PC-3 (cell line): Measurements from ENCODE around the gene COX7A2. TPM values are rescaled to one million over a fixed set of nuclear protein-coding genes. Genes with fewer than 3 reads are reported as not detected.

ENCODE experiments used
- ATAC-seq: fragments of 200-7000 bp; cut with Tn5 transposase; 2 replicates; pipeline ENCODE4 v1.9.1; 2020; ENCODE audit warnings: mild to moderate bottlenecking, moderate library complexity
- BruUV-seq: library from RNA; stranded (reverse); fragments of 400-500 nt; replicated peaks from 2 replicates; lab custom pipeline; 2021; lab: Mats Ljungman, UMichigan
- CTCF ChIA-PET: fragments of 300-600 bp; sonication (Branson Sonifier 250); formaldehyde crosslinking; loops from one replicate; lab custom pipeline; 2022; ENCODE audit warnings: antibody characterized with exemption; lab: Charles Lee
- POLR2A ChIA-PET: fragments of 300-600 bp; sonication (Branson Sonifier 250); formaldehyde crosslinking; loops from one replicate; lab custom pipeline; 2022; ENCODE audit warnings: antibody characterized with exemption; ENCODE audit not compliant: unreplicated experiment; lab: Charles Lee
- DNase-seq: peaks from one replicate; pipeline ENCODE4 v3.0.0-alpha.2; 2015
- H2AFZ ChIP-seq: fragments of 300-600 bp; sonication (generic); 2 replicates; pipeline ENCODE4 v1.6.0; 2016; ENCODE audit warnings: antibody characterized with exemption, low read length
- H3F3A ChIP-seq: fragments of 300-600 bp; sonication (generic); one replicate; pipeline ENCODE4 v1.6.0; 2017; ENCODE audit warnings: antibody characterized with exemption, low read length, control low read depth, mild to moderate bottlenecking; ENCODE audit not compliant: unreplicated experiment
- H3K27ac ChIP-seq: fragments of 300-600 bp; sonication (generic); 2 replicates; pipeline ENCODE4 v1.5.1; 2016; ENCODE audit warnings: mild to moderate bottlenecking, low read length
- H3K27me3 ChIP-seq: fragments of 300-600 bp; sonication (generic); 2 replicates; pipeline ENCODE4 v1.6.1; 2016; ENCODE audit warnings: low read length, mixed read lengths
- H3K36me3 ChIP-seq: fragments of 300-600 bp; sonication (generic); 2 replicates; pipeline ENCODE4 v1.6.1; 2016; ENCODE audit warnings: low read depth, mixed run types, low read length, mixed read lengths
- H3K4me1 ChIP-seq: fragments of 300-600 bp; sonication (generic); 2 replicates; pipeline ENCODE4 v1.5.1; 2016; ENCODE audit warnings: low read length; ENCODE audit not compliant: insufficient read depth
- H3K4me2 ChIP-seq: fragments of 300-600 bp; sonication (generic); 2 replicates; pipeline ENCODE4 v1.6.0; 2016; ENCODE audit warnings: low read length
- H3K4me3 ChIP-seq: fragments of 300-600 bp; sonication (generic); 2 replicates; pipeline ENCODE4 v1.5.1; 2016; ENCODE audit warnings: mild to moderate bottlenecking, low read length, mixed read lengths
- H3K79me2 ChIP-seq: fragments of 300-600 bp; sonication (generic); 2 replicates; pipeline ENCODE4 v1.6.1; 2017; ENCODE audit warnings: low read length, mixed read lengths
- H3K9ac ChIP-seq: fragments of 300-600 bp; sonication (generic); 2 replicates; pipeline ENCODE4 v1.6.0; 2016; ENCODE audit warnings: mild to moderate bottlenecking, low read length
- H3K9me2 ChIP-seq: fragments of 300-600 bp; sonication (generic); replicated peaks from 2 replicates; pipeline ENCODE4 v1.6.1; 2016; ENCODE audit warnings: mixed run types, low read length, mixed read lengths
- H3K9me3 ChIP-seq: fragments of 300-600 bp; sonication (generic); 2 replicates; pipeline ENCODE4 v1.6.1; 2016; ENCODE audit warnings: low read length, mixed read lengths
- H4K20me1 ChIP-seq: fragments of 300-600 bp; sonication (generic); 2 replicates; pipeline ENCODE4 v1.6.1; 2016; ENCODE audit warnings: low read length, mixed read lengths
- CTCF ChIP-seq: fragments of 300-600 bp; sonication (generic); conservative IDR thresholded peaks from 2 replicates; pipeline ENCODE4 v1.5.1; 2017; ENCODE audit warnings: antibody characterized with exemption, low read depth, mild to moderate bottlenecking, low read length
- EZH2 ChIP-seq: fragments of 300-600 bp; sonication (generic); IDR thresholded peaks from one replicate; pipeline ENCODE4 v1.6.1; 2017; ENCODE audit warnings: antibody characterized with exemption, mild to moderate bottlenecking, low read length; ENCODE audit not compliant: unreplicated experiment
- EZH2phosphoT487 ChIP-seq: fragments of 300-600 bp; sonication (generic); IDR thresholded peaks from 2 replicates; pipeline ENCODE4 v1.6.1; 2018; ENCODE audit warnings: mild to moderate bottlenecking, antibody characterized with exemption, low read length, borderline replicate concordance
- intact Hi-C: fragments of 100-400 bp; cut with micrococcal nuclease; formaldehyde crosslinking; loops from 2 replicates; pipeline ENCODE4 v1.9.0; 2023
- total RNA-seq: library from RNA; depleted of rRNA; stranded (reverse); fragments of >200 nt; gene quantifications from 2 replicates; pipeline ENCODE4 v1.2.3, GENCODE V29; 2014

Gene COX7A2
- total RNA-seq, 1 experiment from 2014 or later, result 172 TPM

- H4K20me1 ChIP-seq, result no peaks in the 10 kb centered on the region
- H3F3A ChIP-seq, result no peaks in the 10 kb centered on the region
- no peaks in the 10 kb centered on the region for H3K9me2 ChIP-seq
- H3K4me2 ChIP-seq, result no peak overlapping the region
- H3K27ac ChIP-seq, result no peak overlapping the region
- 0 out of 2 replicates have a peak, but pooled peaks cover 5% of the 10 kb centered on the region for H3K36me3 ChIP-seq
- POLR2A ChIA-PET, result no interaction called here
- H3K9me3 ChIP-seq, result no peaks in the 10 kb centered on the region
- H3K79me2 ChIP-seq, result peaks cover 19% of the 10 kb centered on the region
- no TSS peak for BruUV-seq
- ATAC-seq (no peak), DNase-seq (no peak)
- H3K9ac ChIP-seq, result no peak overlapping the region
- CTCF ChIA-PET, result no interaction called here
- H3K27me3 ChIP-seq, result no peaks in the 10 kb centered on the region
- intact Hi-C loops, result no loop called here
- H2AFZ ChIP-seq, result no peak overlapping the region
- no peak overlapping the region for H3K4me3 ChIP-seq
- TF ChIP-seq EZH2, result no peak
- TF ChIP-seq EZH2phosphoT487, result no peak
- no peak for TF ChIP-seq CTCF
- no peaks in the 10 kb centered on the region for H3K4me1 ChIP-seq
These were observed 19.3 kb upstream of the COX7A2 start for GRCh38 chr6:75262716-75263400.

- H3K36me3 ChIP-seq, result 0 out of 2 replicates have a peak, but pooled peaks cover 5% of the 10 kb centered on the region
- DNase-seq (no peak), ATAC-seq (no peak)
- no peaks in the 10 kb centered on the region for H3K4me1 ChIP-seq
- TF ChIP-seq EZH2 (no peak), CTCF (no peak), EZH2phosphoT487 (no peak)
- no peaks in the 10 kb centered on the region for H4K20me1 ChIP-seq
- no TSS peak for BruUV-seq
- H3K9me2 ChIP-seq, result no peaks in the 10 kb centered on the region
- ChIA-PET CTCF (no interaction called here), POLR2A (no interaction called here)
- H2AFZ ChIP-seq, result no peak overlapping the region
- no peak overlapping the region for H3K4me2 ChIP-seq
- H3K27me3 ChIP-seq, result no peaks in the 10 kb centered on the region
- no peaks in the 10 kb centered on the region for H3K9me3 ChIP-seq
- H3K4me3 ChIP-seq, result no peak overlapping the region
- H3K79me2 ChIP-seq, result peaks cover 8% of the 10 kb centered on the region; the same call in 1 of the 2 replicates
- intact Hi-C loops, result no loop called here
- H3F3A ChIP-seq, result no peaks in the 10 kb centered on the region
- H3K27ac ChIP-seq, result no peak overlapping the region
- H3K9ac ChIP-seq, result no peak overlapping the region
These were observed 17.7 kb upstream of the COX7A2 start for GRCh38 chr6:75261299-75261698.

DNA sequence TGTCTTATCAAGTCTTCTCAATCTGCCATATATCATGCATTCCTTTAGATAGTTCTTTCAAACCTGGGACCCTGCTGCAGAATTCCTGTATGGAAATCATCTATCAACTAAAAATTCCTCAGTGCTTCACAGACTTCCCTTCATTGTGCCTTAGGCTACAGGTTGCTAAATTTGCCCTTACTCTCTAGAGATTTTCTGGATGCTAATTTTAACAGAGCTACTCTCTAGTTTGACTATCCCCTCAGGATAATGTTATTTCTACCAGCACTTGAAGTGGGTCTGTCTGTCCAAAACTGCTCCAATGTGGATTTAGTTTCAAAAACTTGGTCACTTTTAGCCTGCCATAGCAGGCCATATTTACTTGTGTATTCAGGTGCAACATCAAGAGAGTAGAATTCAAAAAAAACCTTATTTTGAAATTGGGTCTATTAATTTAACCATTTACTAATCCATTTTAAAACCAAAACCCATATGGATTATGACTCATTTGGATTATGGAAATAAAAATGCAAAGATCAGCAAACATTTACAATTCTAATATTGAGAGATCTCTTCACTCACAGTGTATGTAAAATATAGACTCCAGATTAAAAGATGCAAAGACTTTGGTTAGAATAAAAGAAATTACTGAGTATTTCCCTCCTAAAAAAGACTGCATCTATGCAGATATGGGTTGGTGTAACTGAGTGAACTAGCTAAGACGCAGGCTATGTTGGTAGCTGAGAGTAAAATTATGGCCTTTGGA, 13.9 kb upstream of the COX7A2 start:
- H3K9me2 ChIP-seq, result no peaks in the 10 kb centered on the region
- H3K4me1 ChIP-seq, result no peaks in the 10 kb centered on the region
- H3K9me3 ChIP-seq, result no peaks in the 10 kb centered on the region
- no peaks in the 10 kb centered on the region for H3F3A ChIP-seq
- H3K27ac ChIP-seq, result no peak overlapping the region
- 0 out of 2 replicates have a peak, but pooled peaks cover 5% of the 10 kb centered on the region for H3K36me3 ChIP-seq
- no peaks in the 10 kb centered on the region for H3K27me3 ChIP-seq
- CTCF ChIA-PET, result no interaction called here
- H3K4me3 ChIP-seq, result no peak overlapping the region
- ATAC-seq, result no peak
- DNase-seq, result no peak
- no peak overlapping the region for H3K9ac ChIP-seq
- H2AFZ ChIP-seq, result no peak overlapping the region
- no peaks in the 10 kb centered on the region for H4K20me1 ChIP-seq
- TF ChIP-seq EZH2, result no peak
- no peak for TF ChIP-seq EZH2phosphoT487
- intact Hi-C loops, result no loop called here
- no peaks in the 10 kb centered on the region for H3K79me2 ChIP-seq
- BruUV-seq, result no TSS peak
- H3K4me2 ChIP-seq, result no peak overlapping the region
- POLR2A ChIA-PET, result no interaction called here
